ENCODE data around the gene PARN. TPM values are rescaled to one million over a fixed set of nuclear protein-coding genes. Genes with fewer than 3 reads are reported as not detected.

The PARN gene
- total RNA-seq, 1 experiment from 2014 or later, result 42.5 TPM

- no peak for TF ChIP-seq JUND (IDR thresholded peaks at IDR 0.05)
- TF ChIP-seq, protein P1, sequence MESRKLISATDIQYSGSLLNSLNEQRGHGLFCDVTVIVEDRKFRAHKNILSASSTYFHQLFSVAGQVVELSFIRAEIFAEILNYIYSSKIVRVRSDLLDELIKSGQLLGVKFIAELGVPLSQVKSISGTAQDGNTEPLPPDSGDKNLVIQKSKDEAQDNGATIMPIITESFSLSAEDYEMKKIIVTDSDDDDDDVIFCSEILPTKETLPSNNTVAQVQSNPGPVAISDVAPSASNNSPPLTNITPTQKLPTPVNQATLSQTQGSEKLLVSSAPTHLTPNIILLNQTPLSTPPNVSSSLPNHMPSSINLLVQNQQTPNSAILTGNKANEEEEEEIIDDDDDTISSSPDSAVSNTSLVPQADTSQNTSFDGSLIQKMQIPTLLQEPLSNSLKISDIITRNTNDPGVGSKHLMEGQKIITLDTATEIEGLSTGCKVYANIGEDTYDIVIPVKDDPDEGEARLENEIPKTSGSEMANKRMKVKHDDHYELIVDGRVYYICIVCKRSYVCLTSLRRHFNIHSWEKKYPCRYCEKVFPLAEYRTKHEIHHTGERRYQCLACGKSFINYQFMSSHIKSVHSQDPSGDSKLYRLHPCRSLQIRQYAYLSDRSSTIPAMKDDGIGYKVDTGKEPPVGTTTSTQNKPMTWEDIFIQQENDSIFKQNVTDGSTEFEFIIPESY (IDR thresholded peaks at IDR 0.05; ENCODE audit: extremely low read depth, insufficient replicate concordance, low read length), result no peak
These were observed 20.6 kb upstream of the PARN start (continued) for GRCh38 chr16:14650629-14651028.

DNA sequence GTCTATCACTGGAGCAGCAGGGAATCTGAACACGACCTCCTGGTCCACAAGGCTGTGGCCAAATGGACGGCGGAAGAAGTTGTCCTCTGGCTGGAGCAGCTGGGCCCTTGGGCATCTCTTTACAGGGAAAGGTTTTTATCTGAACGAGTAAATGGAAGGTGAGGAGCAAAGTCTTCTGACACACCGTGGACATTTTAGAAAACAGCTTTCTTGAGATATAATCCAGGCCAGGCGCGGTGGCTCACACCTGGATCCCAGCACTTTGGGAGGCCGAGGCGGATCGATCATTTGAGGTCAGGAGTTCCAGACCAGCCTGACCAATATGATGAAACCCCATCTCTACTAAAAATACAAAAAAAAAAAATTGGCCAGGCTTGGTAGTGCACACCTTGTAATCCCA, 19.8 kb upstream of the PARN start:
- no peaks in the 10 kb centered on the region for H3K9me2 ChIP-seq (ENCODE audit: insufficient read depth)
- H3K4me2 ChIP-seq (ENCODE audit: low read length), result no peak overlapping the region
- no peak overlapping the region for H3K27ac ChIP-seq (ENCODE audit: low read depth, low read length)
- POLR2A ChIA-PET, result no interaction called here
- intact Hi-C loops (cut with micrococcal nuclease), result no loop called here
- H3K4me1 ChIP-seq (ENCODE audit: control insufficient read depth in 1 of 2, insufficient read depth in 2 of 2, low read length in 2 of 2), result no peaks in the 10 kb centered on the region
- BruUV-seq (replicated peaks), result no TSS peak
- H2AFZ ChIP-seq (ENCODE audit: low read depth, low read length, poor library complexity, severe bottlenecking), result no peak overlapping the region
- DNase-seq (ENCODE audit: low read depth, low spot score) (no peak), ATAC-seq (no peak)
- H3K9me3 ChIP-seq (ENCODE audit: control insufficient read depth in 1 of 2, insufficient read depth in 1 of 2, low read depth in 1 of 2, low read length in 2 of 2), result no peaks in the 10 kb centered on the region
- H3K79me2 ChIP-seq (ENCODE audit: insufficient read depth, low read length), result peaks cover 37% of the 10 kb centered on the region
- H4K20me1 ChIP-seq (ENCODE audit: insufficient read depth), result no peaks in the 10 kb centered on the region
- CTCF ChIA-PET, result no interaction called here
- no peaks in the 10 kb centered on the region for H3K27me3 ChIP-seq (ENCODE audit: insufficient read depth, low read length)
- TF ChIP-seq CBX3 (IDR thresholded peaks at IDR 0.05; ENCODE audit: low read depth) (no peak), CEBPB (IDR thresholded peaks at IDR 0.05; ENCODE audit: low read depth) (no peak), POLR2AphosphoS5 (IDR thresholded peaks at IDR 0.05; ENCODE audit: low read depth, low read length) (no peak), SP1 (IDR thresholded peaks at IDR 0.05; ENCODE audit: low read depth) (no peak)
- RAD21 ChIA-PET (ENCODE audit: low non-redundant PET in 1 of 2, low total read pairs in 2 of 2, uncharacterized antibody in 2 of 2, unreplicated experiment in 2 of 2), result no interaction called here
- H3K36me3 ChIP-seq (ENCODE audit: control insufficient read depth in 1 of 2, insufficient read depth in 2 of 2, low read length in 2 of 2), result peaks cover 45 to 55% of the 10 kb centered on the region in 2 experiments
- no peak overlapping the region for H3K9ac ChIP-seq (ENCODE audit: low read length)
- no peak overlapping the region for H3K4me3 ChIP-seq (replicated peaks in 1 of 2; ENCODE audit: low read depth in 1 of 2, low read length in 2 of 2)

- no TSS peak for BruUV-seq (replicated peaks)
- Histone ChIP-seq H3K9me2 (ENCODE audit: insufficient read depth) (no peaks in the 10 kb centered on the region), H2AFZ (ENCODE audit: low read depth, low read length, poor library complexity, severe bottlenecking) (no peak overlapping the region), H3K9me3 (ENCODE audit: control insufficient read depth in 1 of 2, insufficient read depth in 1 of 2, low read depth in 1 of 2, low read length in 2 of 2) (no peaks in the 10 kb centered on the region), H3K4me2 (ENCODE audit: low read length) (no peak overlapping the region), H4K20me1 (ENCODE audit: insufficient read depth) (peaks cover 8% of the 10 kb centered on the region; the same call in 1 of the 2 replicates), H3K27ac (ENCODE audit: low read depth, low read length) (no peak overlapping the region), H3K9ac (ENCODE audit: low read length) (no peak overlapping the region), H3K79me2 (ENCODE audit: insufficient read depth, low read length) (peaks cover 95% of the 10 kb centered on the region), H3K4me3 (replicated peaks in 1 of 2; ENCODE audit: low read depth in 1 of 2, low read length in 2 of 2) (no peak overlapping the region), H3K4me1 (ENCODE audit: control insufficient read depth in 1 of 2, insufficient read depth in 2 of 2, low read length in 2 of 2) (no peaks in the 10 kb centered on the region), H3K27me3 (ENCODE audit: insufficient read depth, low read length) (no peaks in the 10 kb centered on the region), H3K36me3 (ENCODE audit: control insufficient read depth in 1 of 2, insufficient read depth in 2 of 2, low read length in 2 of 2) (peaks cover 33 to 37% of the 10 kb centered on the region in 2 experiments)
- ChIA-PET CTCF (no interaction called here), POLR2A (interaction anchor here (2.1 to 2.2 kb wide), 2 partner anchors 8 to 9 kb away, joined by 7 to 9 read pairs; partner anchors contain the start of gene BFAR), RAD21 (ENCODE audit: low non-redundant PET in 1 of 2, low total read pairs in 2 of 2, uncharacterized antibody in 2 of 2, unreplicated experiment in 2 of 2) (no interaction called here)
- DNase-seq (ENCODE audit: low read depth, low spot score), result no peak
- intact Hi-C loops (cut with micrococcal nuclease), result no loop called here
- peak; percentile 72 for ATAC-seq
- TF ChIP-seq JUND (IDR thresholded peaks at IDR 0.05) (no peak), CTCF (IDR thresholded peaks at IDR 0.05 in 2 of 3, conservative IDR thresholded peaks at IDR 0.05 in 1 of 3; ENCODE audit: borderline replicate concordance in 1 of 3, insufficient read depth in 1 of 3, low read depth in 2 of 3, low read length in 2 of 3) (0 out of 6 replicates have a peak, but pooled peaks of 1 of the 3 experiments have one; percentile 12), ELF1 (IDR thresholded peaks at IDR 0.05; ENCODE audit: borderline replicate concordance, low read depth) (no peak)
These were observed 11.9 kb upstream of the PARN start for GRCh38 chr16:14641926-14642325.
